Epithelial cell of esophagus (primary cell): ENCODE measurements around the gene NPEPPS.
"Not testable (repeated sequence)": the region's sequence is repeated elsewhere in the genome, so short reads cannot be mapped to it uniquely, and the experiment has no call there.

Source experiments
- DNase-seq: peaks from one replicate; pipeline ENCODE4 v3.0.0; 2010; ENCODE audit warnings: low read depth
- H3K4me3 ChIP-seq: 2 replicates; pipeline ENCODE4 v1.5.1; 2011; ENCODE audit warnings: mild to moderate bottlenecking, low read length, control low read depth
- TF ChIP-seq, protein P1 (sequence below): IDR thresholded peaks from 2 replicates; pipeline ENCODE4 v1.5.1; 2011; ENCODE audit warnings: low read depth, mild to moderate bottlenecking, low read length, control low read depth, inconsistent platforms; ENCODE audit not compliant: insufficient read depth; ENCODE audit errors: missing control alignments

NPEPPS gene, protein sequence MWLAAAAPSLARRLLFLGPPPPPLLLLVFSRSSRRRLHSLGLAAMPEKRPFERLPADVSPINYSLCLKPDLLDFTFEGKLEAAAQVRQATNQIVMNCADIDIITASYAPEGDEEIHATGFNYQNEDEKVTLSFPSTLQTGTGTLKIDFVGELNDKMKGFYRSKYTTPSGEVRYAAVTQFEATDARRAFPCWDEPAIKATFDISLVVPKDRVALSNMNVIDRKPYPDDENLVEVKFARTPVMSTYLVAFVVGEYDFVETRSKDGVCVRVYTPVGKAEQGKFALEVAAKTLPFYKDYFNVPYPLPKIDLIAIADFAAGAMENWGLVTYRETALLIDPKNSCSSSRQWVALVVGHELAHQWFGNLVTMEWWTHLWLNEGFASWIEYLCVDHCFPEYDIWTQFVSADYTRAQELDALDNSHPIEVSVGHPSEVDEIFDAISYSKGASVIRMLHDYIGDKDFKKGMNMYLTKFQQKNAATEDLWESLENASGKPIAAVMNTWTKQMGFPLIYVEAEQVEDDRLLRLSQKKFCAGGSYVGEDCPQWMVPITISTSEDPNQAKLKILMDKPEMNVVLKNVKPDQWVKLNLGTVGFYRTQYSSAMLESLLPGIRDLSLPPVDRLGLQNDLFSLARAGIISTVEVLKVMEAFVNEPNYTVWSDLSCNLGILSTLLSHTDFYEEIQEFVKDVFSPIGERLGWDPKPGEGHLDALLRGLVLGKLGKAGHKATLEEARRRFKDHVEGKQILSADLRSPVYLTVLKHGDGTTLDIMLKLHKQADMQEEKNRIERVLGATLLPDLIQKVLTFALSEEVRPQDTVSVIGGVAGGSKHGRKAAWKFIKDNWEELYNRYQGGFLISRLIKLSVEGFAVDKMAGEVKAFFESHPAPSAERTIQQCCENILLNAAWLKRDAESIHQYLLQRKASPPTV

DNA sequence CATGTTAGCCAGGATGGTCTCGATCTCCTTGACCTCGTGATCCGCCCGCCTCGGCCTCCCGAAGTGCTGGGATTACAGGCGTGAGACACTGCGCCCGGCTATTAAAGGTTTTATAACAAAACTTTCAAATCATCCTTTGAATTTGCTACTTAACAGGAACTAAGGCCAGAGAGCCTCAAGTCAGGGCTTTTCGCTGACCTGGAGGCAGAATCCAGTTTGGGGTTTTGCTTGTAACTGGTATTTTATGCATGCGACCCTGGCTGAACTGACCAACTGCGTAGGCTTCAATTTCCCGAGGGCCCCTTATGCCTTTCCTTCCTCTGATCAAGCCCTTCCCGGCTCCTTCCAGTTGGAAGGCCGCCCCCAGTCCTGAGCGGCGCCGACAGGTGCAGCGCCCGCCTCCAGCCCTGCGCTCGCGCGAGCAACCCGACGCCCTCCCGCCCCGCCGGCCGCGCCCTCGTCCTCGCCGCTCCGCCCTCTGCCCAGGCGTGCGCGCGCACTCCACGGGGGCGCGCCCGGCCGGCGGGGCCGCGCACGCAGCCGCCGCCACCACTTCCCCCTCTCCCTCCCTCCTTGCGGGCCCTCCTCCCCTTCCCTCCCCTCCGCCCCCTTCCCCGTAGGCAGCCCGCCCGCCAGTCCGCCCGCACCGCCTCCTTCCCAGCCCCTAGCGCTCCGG is at the start of gene NPEPPS:
Gene NPEPPS, plus strand, starts transcription at position 552 of the 676 bp plus-strand sequence. CDS start 193 bp downstream, outside the sequence.
- peak; percentile 85 for DNase-seq
- peak within 1 kb of the TSS; percentile 61 for H3K4me3 ChIP-seq

DNA sequence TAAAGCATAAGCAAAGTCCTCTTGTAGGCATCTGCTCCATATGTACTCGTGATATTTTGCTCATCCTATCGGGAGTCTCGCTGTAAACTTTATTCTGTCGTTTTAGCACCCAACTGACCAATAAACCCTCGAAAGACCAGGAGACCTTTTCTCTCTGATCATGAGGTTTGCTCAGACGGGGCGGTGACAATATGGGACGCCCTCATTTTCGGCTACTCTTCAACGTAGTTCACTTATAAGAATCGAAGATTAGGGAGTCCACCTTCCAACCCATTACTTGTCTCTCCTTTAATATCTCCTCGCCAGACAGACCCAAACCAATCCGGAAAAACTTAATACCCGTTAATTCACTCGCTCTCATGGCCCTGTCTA is 39.1 kb upstream of the NPEPPS start:
- DNase-seq = not testable (repeated sequence)
- peak overlapping the region; percentile 55 for H3K4me3 ChIP-seq

DNA sequence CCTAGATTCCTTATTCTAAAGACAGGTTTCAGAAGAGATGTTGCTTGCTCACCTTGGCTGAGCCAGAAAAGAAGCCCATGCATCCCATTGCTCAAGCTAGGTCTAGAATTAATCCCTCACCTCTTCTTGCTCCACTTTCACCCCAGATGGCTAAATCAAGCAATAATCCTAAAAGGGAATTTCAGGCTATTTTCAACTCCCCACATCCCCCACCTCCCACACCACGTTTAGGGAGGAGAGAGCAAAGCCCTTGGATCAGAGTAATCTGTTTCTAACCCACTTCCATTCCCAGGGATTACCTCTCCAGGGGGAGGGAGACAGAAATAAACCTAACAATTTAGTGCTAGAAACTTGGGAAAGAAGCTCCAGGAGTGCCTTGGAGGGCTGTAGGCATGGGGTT is 31.8 kb upstream of the NPEPPS start:
- H3K4me3 ChIP-seq, DNase-seq: not testable (repeated sequence)

DNA sequence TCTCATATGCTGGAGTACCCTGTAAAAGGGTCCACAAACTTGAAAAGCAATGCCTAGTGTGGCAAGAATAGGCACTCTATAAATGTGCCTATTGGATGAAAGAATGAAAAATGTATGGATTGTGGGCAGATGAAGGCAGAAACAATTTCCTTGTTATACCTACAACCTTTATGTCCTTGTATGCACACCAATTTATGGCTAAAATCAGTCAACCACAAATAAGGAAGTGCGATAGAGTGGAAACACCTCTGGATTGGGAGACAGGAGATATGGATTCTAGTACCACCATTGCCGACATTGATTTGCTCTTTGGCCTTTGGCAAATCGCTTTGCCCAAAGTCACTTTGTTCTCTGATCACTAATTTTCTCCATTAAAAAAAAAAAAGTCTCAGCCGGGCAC is 31.4 kb upstream of the NPEPPS start:
- DNase-seq, H3K4me3 ChIP-seq: not testable (repeated sequence)

DNA sequence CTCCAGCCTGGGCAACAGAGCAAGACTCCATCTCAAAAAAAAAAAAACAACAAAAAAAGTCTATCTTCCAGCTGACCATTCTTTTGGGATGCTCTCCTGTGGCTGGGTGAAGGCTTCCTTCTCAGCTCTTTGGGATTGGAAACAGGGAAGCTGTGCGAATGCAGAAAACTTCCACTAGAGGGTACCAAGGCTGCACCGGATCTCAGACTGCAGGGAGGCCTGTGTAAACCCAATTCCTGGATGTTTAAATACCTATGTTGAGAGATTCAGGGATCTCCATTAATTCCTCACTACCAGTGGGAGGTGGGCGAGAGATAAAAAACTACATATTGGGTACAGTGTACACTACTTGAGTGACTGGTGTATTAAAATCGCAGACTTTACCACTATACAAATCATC is 30.3 kb upstream of the NPEPPS start:
- DNase-seq = peak; percentile 50
- TF ChIP-seq, protein P1, sequence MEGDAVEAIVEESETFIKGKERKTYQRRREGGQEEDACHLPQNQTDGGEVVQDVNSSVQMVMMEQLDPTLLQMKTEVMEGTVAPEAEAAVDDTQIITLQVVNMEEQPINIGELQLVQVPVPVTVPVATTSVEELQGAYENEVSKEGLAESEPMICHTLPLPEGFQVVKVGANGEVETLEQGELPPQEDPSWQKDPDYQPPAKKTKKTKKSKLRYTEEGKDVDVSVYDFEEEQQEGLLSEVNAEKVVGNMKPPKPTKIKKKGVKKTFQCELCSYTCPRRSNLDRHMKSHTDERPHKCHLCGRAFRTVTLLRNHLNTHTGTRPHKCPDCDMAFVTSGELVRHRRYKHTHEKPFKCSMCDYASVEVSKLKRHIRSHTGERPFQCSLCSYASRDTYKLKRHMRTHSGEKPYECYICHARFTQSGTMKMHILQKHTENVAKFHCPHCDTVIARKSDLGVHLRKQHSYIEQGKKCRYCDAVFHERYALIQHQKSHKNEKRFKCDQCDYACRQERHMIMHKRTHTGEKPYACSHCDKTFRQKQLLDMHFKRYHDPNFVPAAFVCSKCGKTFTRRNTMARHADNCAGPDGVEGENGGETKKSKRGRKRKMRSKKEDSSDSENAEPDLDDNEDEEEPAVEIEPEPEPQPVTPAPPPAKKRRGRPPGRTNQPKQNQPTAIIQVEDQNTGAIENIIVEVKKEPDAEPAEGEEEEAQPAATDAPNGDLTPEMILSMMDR = peak; percentile 48
- not testable (repeated sequence) for H3K4me3 ChIP-seq

DNA sequence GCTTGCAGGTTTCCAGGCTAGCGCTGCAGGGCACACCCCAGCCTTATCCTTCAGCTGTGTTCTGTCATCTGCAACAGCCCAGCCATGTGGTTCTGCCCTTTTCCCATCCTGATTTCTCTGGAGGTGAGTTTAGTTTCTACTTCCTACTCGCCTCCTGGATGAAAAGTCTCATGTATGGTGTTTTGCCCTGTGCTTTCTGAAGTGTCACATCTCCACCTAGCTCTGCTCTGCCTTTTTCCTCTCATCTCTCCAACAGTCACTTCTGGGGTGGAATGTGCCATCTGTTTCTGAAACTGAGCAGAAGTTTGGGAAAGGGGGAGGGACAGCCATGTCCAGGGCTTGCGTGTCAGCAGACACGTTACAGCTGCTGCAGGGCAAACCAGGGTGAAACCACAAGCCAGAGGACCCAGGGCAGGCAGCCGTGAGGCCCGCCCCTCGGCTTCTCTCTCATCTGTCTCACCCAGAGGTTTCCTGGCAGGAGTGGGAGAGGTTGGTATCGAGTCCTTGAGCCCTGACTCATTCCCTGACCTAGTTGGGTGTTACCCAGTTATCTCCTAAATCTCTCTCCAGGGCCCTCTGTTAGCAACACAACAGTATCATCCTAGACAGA is 28.7 kb upstream of the NPEPPS start:
- DNase-seq = peak; percentile 63
- not testable (repeated sequence) for H3K4me3 ChIP-seq

DNA sequence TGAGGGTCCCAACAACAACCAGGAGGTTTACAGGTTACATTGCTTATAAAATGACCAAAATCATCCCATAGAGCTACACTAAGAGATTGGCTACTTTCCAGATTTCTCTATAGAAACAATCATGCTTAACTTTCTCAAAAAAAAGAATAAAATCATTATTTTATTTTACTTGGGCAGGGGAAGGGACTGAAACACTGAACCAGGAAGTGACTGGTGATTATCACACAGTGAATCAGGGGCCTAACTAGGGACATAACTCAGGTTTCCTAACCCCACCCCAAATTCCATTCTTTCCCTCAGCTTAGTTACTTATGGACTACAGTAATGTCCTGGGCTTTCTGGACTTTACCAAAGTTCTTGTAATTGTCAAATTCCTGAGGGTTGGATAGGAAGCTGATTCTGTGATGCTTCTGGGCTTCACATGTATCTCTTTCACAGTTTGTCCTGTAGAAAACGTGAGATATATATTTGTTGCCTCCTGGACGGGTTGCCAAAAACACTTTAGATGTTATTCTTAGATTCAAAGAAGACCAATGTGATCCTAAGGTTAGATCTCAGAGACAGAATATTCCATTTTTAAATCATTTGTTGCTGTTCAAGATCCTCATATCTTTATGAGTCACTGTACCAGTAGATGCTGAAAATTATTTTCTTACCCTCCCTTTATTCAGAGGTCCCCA is 28.0 kb upstream of the NPEPPS start:
- not testable (repeated sequence) for H3K4me3 ChIP-seq
- DNase-seq = peak; percentile 67

DNA sequence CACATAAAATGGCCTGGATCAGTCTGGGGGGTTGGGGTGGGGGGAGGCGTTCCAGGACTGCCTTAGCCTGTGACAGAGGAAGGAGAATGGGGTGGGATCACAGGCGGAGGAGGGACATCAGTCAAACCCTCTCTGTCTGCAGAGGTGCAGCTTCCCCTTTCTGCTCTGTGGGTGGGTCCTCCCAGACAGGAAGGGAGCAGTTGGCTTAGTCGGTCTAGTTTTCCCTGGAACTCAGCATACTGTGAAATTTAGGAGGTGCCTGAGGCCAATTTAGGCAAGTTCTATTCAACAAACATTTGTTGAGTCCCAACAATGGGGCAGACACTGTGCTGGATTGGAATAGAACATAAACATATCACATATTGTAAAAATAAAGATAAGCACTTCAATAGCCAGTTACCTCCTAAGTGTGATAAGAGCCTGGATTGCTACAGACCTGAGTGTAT is 19.2 kb upstream of the NPEPPS start:
- not testable (repeated sequence) for H3K4me3 ChIP-seq
- DNase-seq = peak; percentile 39

DNA sequence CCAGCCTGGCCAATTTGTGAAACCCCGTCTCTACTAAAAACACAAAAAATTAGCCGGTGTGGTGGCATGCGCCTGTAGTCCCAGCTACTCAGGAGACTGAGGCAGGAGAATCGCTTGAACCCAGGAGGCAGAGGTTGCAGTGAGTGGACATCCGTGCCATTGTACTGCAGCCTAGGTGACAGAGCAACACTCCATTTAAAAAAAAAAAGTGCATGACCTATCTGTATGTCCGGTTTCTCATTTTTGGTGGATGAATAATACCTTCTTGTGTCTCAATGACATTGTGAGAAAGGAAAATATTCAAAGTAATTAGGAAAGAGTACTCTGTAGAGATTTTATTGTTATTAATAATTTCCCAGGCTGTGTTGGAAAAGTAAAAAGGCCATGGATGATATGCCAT is 17.6 kb upstream of the NPEPPS start:
- peak; percentile 27 for DNase-seq
- not testable (repeated sequence) for H3K4me3 ChIP-seq

DNA sequence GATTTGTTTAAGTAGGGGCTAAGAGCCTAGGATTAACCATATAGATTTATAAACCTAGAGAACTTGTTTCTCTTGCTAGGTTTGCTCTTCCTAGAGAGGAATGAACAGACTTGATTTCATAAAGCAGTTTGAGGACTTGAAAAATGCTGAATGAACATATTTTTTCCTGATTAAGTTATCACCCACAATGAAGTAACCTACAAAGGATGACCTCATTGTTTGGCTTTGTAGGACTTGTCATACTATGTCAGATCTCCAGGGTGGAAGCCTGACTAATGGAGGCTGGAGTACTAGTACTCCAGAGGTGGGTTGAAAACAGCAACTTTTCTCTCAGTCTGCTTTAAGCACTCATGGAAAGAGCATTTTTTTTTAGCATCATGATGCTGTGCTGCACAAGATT is 12.0 kb upstream of the NPEPPS start:
- DNase-seq = peak; percentile 54
- H3K4me3 ChIP-seq = not testable (repeated sequence)

DNA sequence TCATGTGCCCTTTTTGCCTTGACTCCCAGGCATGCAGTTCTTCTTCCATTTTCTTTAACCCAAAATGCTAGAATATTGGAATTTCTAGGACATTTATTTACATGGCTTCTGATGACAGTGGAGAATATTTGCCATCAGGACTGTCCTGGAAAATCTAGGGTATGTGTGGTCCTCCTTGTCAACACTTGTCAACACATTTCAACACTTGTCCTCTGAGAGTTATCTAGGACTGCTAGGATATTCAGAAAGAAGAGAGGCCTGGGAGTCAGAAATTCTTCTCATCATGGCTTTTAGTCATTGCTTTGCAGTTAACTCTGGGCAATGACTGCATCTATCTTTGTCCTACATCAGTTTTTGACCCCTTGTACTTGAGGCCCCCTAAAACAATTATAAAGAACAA is 11.5 kb upstream of the NPEPPS start:
- DNase-seq, H3K4me3 ChIP-seq: not testable (repeated sequence)

DNA sequence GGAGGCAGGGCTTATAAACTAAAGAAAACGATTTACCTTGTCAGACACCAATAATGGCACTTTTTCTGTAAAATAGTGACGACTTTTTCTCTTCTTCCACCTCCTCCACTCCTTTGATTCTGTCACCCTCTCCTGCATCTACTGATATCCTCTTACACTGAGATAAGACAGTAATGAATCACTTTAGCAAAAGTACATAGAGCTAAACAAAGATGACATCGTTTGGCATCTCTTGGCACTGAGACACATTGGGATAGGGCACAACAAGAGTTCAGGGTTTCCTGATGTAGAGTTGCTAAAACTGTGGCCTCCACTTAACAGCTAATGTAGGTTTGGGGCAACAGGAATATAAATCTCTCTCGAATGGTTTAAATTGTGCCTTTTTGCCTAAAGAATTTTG is 10.6 kb upstream of the NPEPPS start:
- not testable (repeated sequence) for DNase-seq, H3K4me3 ChIP-seq

DNA sequence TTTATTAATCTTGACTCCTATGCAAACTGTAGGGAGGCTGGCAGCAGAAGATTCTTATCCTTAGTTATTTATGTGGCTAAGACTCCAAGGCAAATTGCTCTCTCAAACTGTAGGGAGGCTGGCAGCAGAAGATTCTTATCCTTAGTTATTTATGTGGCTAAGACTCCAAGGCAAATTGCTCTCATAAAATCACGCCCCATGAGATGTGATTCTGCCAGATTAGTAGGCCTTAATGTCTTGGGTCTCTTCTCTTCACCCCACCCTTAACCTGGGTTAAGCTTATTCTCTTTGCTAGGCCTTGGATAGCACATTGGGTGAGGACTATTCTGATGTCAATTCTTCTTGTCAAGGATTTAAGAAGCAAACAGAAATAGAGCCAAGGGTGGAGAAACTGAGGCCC is 9.5 kb upstream of the NPEPPS start:
- H3K4me3 ChIP-seq, DNase-seq: not testable (repeated sequence)

DNA sequence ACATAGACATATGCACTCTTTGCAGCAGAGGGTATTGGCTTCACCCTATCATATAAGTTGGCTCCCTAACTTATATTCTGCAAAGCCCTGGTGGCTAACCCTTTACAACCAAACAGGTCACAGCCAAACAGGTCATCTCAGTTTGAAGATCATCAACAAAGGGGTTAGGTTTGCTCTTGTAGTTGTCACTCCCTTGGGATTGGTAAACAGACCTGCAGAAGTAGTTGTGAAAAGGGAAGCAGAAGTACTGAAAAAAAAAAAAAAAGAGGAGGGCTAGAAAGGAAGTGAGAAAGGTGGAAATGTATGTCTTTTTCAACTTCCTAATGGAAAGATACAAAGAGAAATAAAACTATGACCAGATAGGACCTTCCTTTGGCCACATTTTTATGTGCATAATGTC is 8.6 kb upstream of the NPEPPS start:
- not testable (repeated sequence) for DNase-seq, H3K4me3 ChIP-seq

DNA sequence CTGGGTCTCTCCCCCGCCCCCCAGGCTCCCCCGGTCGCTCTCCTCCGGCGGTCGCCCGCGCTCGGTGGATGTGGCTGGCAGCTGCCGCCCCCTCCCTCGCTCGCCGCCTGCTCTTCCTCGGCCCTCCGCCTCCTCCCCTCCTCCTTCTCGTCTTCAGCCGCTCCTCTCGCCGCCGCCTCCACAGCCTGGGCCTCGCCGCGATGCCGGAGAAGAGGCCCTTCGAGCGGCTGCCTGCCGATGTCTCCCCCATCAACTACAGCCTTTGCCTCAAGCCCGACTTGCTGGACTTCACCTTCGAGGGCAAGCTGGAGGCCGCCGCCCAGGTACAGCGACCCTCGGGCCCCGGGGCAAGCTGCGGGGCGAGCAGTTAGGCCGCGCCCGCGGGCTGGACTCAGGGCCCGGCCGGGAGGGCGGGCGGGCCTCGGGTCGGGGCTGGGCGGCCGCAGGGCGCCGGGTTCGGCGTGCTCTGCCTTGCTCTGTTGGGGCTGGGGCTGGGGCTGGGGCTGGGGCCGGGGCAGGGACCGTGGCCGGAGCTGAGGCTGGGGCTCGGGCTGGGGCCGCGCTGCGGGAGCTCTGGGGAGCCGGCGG is 419 bp downstream of the NPEPPS start:
- DNase-seq = not testable (repeated sequence)
- peak overlapping the region; percentile 61 for H3K4me3 ChIP-seq

DNA sequence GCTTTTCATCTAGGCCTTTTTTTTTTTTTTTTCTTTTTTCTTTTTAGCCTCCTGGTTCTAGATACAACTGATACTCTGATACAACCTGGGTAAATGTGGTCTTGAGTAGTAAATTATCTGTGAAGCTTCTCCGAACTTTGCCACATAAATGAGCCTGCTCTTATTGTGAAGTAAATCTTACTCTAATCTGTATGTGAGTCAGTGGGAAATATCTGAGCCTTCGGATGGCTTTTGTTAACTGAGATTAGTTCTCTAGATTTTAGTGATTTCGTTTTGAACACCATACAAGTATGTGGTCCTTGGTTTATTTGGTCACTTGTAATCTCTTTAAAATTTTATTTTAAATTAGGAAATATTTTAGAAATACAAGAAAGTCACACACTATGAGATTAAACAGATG is 8.2 kb downstream of the NPEPPS start:
- not testable (repeated sequence) for H3K4me3 ChIP-seq, DNase-seq

DNA sequence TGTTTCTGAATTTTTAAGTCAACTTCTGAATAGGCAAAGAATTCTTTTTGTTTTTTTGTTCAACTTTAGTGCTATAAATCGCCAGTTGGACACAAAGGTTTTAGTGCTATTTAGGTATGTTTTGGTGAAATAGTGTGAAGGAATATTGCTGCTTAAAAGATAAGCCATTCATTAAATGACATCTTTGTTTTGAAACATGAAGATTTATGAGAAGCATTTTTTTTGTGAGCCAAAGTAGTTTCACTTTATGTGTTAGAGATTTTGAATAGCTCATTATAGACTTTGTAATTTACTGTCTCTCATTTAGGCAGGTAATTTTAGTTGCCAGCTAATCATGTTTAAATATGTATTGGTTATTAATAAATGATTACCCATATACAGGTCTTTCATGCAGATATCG is 10.8 kb downstream of the NPEPPS start:
- not testable (repeated sequence) for DNase-seq

More for the DNA sequence above, 10.8 kb downstream of the NPEPPS start:
- not testable (repeated sequence) for H3K4me3 ChIP-seq
